ENCODE measurements around the gene MTMR2. TPM values are rescaled to one million over a fixed set of nuclear protein-coding genes. Genes with fewer than 3 reads are reported as not detected.

The MTMR2 gene
- polyA plus RNA-seq, 3 donors: 1.9 to 5.1 (median 2.6) TPM

DNA sequence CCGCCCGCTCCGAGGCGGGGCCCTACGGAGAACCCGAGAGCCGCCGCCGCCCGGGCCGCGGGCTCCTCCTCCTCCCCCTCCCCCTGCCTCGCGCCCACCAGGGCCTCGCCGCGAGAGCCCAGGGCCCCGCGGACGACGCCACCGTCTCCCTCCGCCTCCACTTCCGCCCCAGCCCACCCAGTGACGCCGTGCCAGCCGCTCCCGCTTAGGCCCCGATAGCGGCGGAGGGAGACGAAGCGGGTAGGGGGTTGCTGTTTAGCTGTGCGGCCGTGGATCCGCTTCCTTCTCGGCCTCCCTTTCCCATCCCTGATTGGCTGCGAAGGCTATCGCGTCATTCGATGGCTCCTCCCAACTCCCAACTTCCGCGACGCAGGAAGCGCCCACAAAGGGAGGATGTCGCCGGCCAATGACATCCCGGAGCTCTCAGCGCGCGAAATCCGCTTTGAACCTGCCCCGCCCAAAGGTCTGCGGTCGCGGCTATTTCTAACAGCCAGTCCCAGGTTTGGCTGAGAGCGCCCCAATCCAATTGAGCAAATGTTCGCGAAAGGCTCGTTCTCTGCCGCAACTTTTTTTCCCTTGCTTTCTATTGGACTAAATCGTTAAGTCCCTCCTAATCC is 134.3 kb downstream of the MTMR2 start, which contains the start of gene FAM76B:
Gene FAM76B, minus strand, starts transcription at position 277 of the 617 bp plus-strand sequence. CDS start 304 bp downstream, outside the sequence.
- H3K27me3 Mint-ChIP-seq (ENCODE audit: low read depth in 3 of 3): no peaks in the 10 kb centered on the region
- no peaks in the 10 kb centered on the region for H3K27me3 ChIP-seq (ENCODE audit: control insufficient read depth in 2 of 2, insufficient read depth in 2 of 2, low read length in 2 of 2)
- H3K9me3 Mint-ChIP-seq: peaks cover 0 to 1% (median 0%) of the 10 kb centered on the region in 7 donors
- H3K4me3 ChIP-seq (replicated peaks in 1 of 3; ENCODE audit: low read depth in 2 of 3, low read length in 3 of 3): peak within 1 kb of the TSS; percentile 59 to 97 (median 77)
- peak within 1 kb of the TSS; percentile 100 for H3K27ac Mint-ChIP-seq
- H3K9ac ChIP-seq (ENCODE audit: insufficient read depth, low read length, poor library complexity, severe bottlenecking): peak within 1 kb of the TSS; percentile 95
- peak within 1 kb of the TSS; percentile 99 for H3K4me3 Mint-ChIP-seq
- DNase-seq: peak; percentile 98 to 99 (median 99)
- TF ChIP-seq, protein P1, sequence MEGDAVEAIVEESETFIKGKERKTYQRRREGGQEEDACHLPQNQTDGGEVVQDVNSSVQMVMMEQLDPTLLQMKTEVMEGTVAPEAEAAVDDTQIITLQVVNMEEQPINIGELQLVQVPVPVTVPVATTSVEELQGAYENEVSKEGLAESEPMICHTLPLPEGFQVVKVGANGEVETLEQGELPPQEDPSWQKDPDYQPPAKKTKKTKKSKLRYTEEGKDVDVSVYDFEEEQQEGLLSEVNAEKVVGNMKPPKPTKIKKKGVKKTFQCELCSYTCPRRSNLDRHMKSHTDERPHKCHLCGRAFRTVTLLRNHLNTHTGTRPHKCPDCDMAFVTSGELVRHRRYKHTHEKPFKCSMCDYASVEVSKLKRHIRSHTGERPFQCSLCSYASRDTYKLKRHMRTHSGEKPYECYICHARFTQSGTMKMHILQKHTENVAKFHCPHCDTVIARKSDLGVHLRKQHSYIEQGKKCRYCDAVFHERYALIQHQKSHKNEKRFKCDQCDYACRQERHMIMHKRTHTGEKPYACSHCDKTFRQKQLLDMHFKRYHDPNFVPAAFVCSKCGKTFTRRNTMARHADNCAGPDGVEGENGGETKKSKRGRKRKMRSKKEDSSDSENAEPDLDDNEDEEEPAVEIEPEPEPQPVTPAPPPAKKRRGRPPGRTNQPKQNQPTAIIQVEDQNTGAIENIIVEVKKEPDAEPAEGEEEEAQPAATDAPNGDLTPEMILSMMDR (IDR thresholded peaks at IDR 0.05): no peak
- peak within 1 kb of the TSS; percentile 99 for H2AFZ ChIP-seq (ENCODE audit: insufficient read depth, low read depth, low read length, poor library complexity, severe bottlenecking)
- peak within 1 kb of the TSS; percentile 94 for H3K4me2 ChIP-seq (replicated peaks; ENCODE audit: extremely low read depth, low read length, poor library complexity, severe bottlenecking)
- peaks cover 16 to 28% of the 10 kb centered on the region in 2 donors for H3K4me1 ChIP-seq (ENCODE audit: control insufficient read depth in 1 of 2, insufficient read depth in 2 of 2, low read length in 2 of 2)
- no peaks in the 10 kb centered on the region for H3K9me3 ChIP-seq (replicated peaks in 1 of 2; ENCODE audit: control insufficient read depth in 1 of 2, insufficient read depth in 1 of 2, low read length in 2 of 2)
- peaks cover 88% of the 10 kb centered on the region for H3K79me2 ChIP-seq (ENCODE audit: insufficient read depth, low read length)
- peaks cover 27 to 35% of the 10 kb centered on the region in 2 donors for H3K36me3 ChIP-seq (replicated peaks in 1 of 2; ENCODE audit: control insufficient read depth in 1 of 2, insufficient read depth in 2 of 2, low read length in 2 of 2)
- no peaks in the 10 kb centered on the region for H4K20me1 ChIP-seq (ENCODE audit: insufficient read depth, low read length)
- intact Hi-C loops (cut with micrococcal nuclease): loop anchor here (2.0 to 10.0 kb wide), 3 partner anchors 555 to 817 kb away; partner anchors contain the start of genes CWC15 (in 2 of the 2), KDM4D (in 2 of the 2), JRKL (in 1 of the 2) and SESN3 (in 1 of the 2)
- H3K4me1 Mint-ChIP-seq: peaks cover 27% of the 10 kb centered on the region
- WGBS (ENCODE audit: insufficient coverage): under 1% methylated on average over 53 of the region's 62 CpGs
- peak within 1 kb of the TSS; percentile 98 to 99 for H3K27ac ChIP-seq (ENCODE audit: low read depth in 1 of 2, low read length in 2 of 2)
- H3K36me3 Mint-ChIP-seq: peaks cover 26 to 28% of the 10 kb centered on the region in 2 donors

GRCh38 chr11:95788921-95789505 is 134.9 kb downstream of the MTMR2 start:
- Mint-ChIP-seq H3K27me3 (ENCODE audit: low read depth in 3 of 3) (no peaks in the 10 kb centered on the region), H3K27ac (peak overlapping the region; percentile 100), H3K36me3 (peaks cover 29 to 34% of the 10 kb centered on the region in 2 donors), H3K4me3 (peak overlapping the region; percentile 99), H3K4me1 (peaks cover 24% of the 10 kb centered on the region), H3K9me3 (peaks cover 0 to 1% (median 0%) of the 10 kb centered on the region in 7 donors)
- Histone ChIP-seq H3K4me1 (ENCODE audit: control insufficient read depth in 1 of 2, insufficient read depth in 2 of 2, low read length in 2 of 2) (peaks cover 16 to 28% of the 10 kb centered on the region in 2 donors), H3K36me3 (replicated peaks in 1 of 2; ENCODE audit: control insufficient read depth in 1 of 2, insufficient read depth in 2 of 2, low read length in 2 of 2) (peaks cover 29 to 41% of the 10 kb centered on the region in 2 donors), H3K79me2 (ENCODE audit: insufficient read depth, low read length) (peaks cover 86% of the 10 kb centered on the region), H3K27me3 (ENCODE audit: control insufficient read depth in 2 of 2, insufficient read depth in 2 of 2, low read length in 2 of 2) (no peaks in the 10 kb centered on the region), H3K9ac (ENCODE audit: insufficient read depth, low read length, poor library complexity, severe bottlenecking) (peak overlapping the region; percentile 95), H3K9me3 (replicated peaks in 1 of 2; ENCODE audit: control insufficient read depth in 1 of 2, insufficient read depth in 1 of 2, low read length in 2 of 2) (no peaks in the 10 kb centered on the region), H3K4me2 (replicated peaks; ENCODE audit: extremely low read depth, low read length, poor library complexity, severe bottlenecking) (peak overlapping the region; percentile 94), H3K27ac (ENCODE audit: low read depth in 1 of 2, low read length in 2 of 2) (peak overlapping the region; percentile 98 to 99), H2AFZ (ENCODE audit: insufficient read depth, low read depth, low read length, poor library complexity, severe bottlenecking) (peak overlapping the region; percentile 99), H3K4me3 (replicated peaks in 1 of 3; ENCODE audit: low read depth in 2 of 3, low read length in 3 of 3) (peak overlapping the region; percentile 59 to 97 (median 77)), H4K20me1 (ENCODE audit: insufficient read depth, low read length) (no peaks in the 10 kb centered on the region)
- 0% methylated on average over 34 of the region's 34 CpGs for WGBS (ENCODE audit: insufficient coverage)
- peak in 2 of 3 donors; percentile 5 to 18 for DNase-seq
- intact Hi-C loops (cut with micrococcal nuclease): loop anchor here (2.0 to 10.0 kb wide), 3 partner anchors 554 to 817 kb away; partner anchors contain the start of genes CWC15 (in 2 of the 2), KDM4D (in 2 of the 2), JRKL (in 1 of the 2) and SESN3 (in 1 of the 2)
- TF ChIP-seq, protein P1 (IDR thresholded peaks at IDR 0.05): no peak

All from CD14-positive monocyte (primary cell).